Mesendoderm (in vitro differentiated cells): ENCODE measurements around the gene JAZF1.

ENCODE experiments used
- DNase-seq: peaks from one replicate; pipeline ENCODE4 v3.0.0; 2013
- H2AK5ac ChIP-seq: 2 replicates; pipeline ENCODE4 v1.6.1; 2013; ENCODE audit warnings: low read length, inconsistent platforms
- H2BK120ac ChIP-seq: 2 replicates; pipeline ENCODE4 v1.6.1; 2013; ENCODE audit warnings: low read depth, mild to moderate bottlenecking, low read length, moderate library complexity, mixed read lengths
- H2BK15ac ChIP-seq: replicated peaks from 2 replicates; pipeline ENCODE4 v1.6.1; 2013; ENCODE audit warnings: low read depth, mild to moderate bottlenecking, moderate library complexity
- H2BK5ac ChIP-seq: 2 replicates; pipeline ENCODE4 v1.6.1; 2013; ENCODE audit warnings: low read length, inconsistent platforms
- H3K18ac ChIP-seq: 2 replicates; pipeline ENCODE4 v1.6.1; 2013; ENCODE audit warnings: mild to moderate bottlenecking, low read length, mixed read lengths
- H3K23ac ChIP-seq: one replicate; pipeline ENCODE4 v1.6.1; 2013; ENCODE audit warnings: low read length
- H3K27ac ChIP-seq: 2 replicates; pipeline ENCODE4 v1.5.1; 2013; ENCODE audit warnings: low read depth, mild to moderate bottlenecking, inconsistent platforms, low read length, moderate library complexity
- H3K27me3 ChIP-seq: 2 replicates; pipeline ENCODE4 v1.6.1; 2013; ENCODE audit warnings: low read length, control low read depth, mild to moderate bottlenecking, inconsistent platforms; ENCODE audit not compliant: insufficient read depth, poor library complexity
- H3K36me3 ChIP-seq: 2 replicates; pipeline ENCODE4 v1.6.1; 2013; ENCODE audit warnings: low read length, inconsistent platforms; ENCODE audit not compliant: control insufficient read depth, insufficient read depth
- H3K4ac ChIP-seq: one replicate; pipeline ENCODE4 v1.6.1; 2013; ENCODE audit warnings: low read depth, mild to moderate bottlenecking, low read length, moderate library complexity
- H3K4me1 ChIP-seq: 2 replicates; pipeline ENCODE4 v1.6.1; 2013; ENCODE audit warnings: low read depth, low read length, inconsistent platforms; ENCODE audit not compliant: control insufficient read depth
- H3K4me2 ChIP-seq: 2 replicates; pipeline ENCODE4 v1.6.1; 2013; ENCODE audit warnings: low read length
- H3K4me3 ChIP-seq: 2 replicates; pipeline ENCODE4 v1.5.1; 2013; ENCODE audit warnings: mild to moderate bottlenecking, low read length
- H3K56ac ChIP-seq: one replicate; pipeline ENCODE4 v1.6.1; 2013; ENCODE audit warnings: low read length
- H3K79me1 ChIP-seq: 2 replicates; pipeline ENCODE4 v1.6.1; 2013; ENCODE audit warnings: low read length, inconsistent platforms
- H3K79me2 ChIP-seq: 2 replicates; pipeline ENCODE4 v1.6.1; 2013; ENCODE audit warnings: mild to moderate bottlenecking, low read length; ENCODE audit not compliant: control insufficient read depth, insufficient read depth
- H3K9ac ChIP-seq: 2 replicates; pipeline ENCODE4 v1.6.1; 2013; ENCODE audit warnings: low read length, inconsistent platforms
- H4K5ac ChIP-seq: one replicate; pipeline ENCODE4 v1.6.1; 2013; ENCODE audit warnings: low read length
- H4K8ac ChIP-seq: one replicate; pipeline ENCODE4 v1.6.1; 2013; ENCODE audit warnings: low read depth, mild to moderate bottlenecking, control low read depth, low read length, moderate library complexity
- WGBS: extraction: QIAGEN DNeasy Blood & Tissue Kit; methylation state at CpG from one replicate; pipeline ENCODE4 v1.1.7; 2013; ENCODE audit warnings: low lambda C conversion rate, missing lambda C conversion rate; ENCODE audit not compliant: insufficient coverage; ENCODE audit errors: extremely low coverage; 5-methylcytosine and 5-hydroxymethylcytosine counted together

The JAZF1 gene

DNA sequence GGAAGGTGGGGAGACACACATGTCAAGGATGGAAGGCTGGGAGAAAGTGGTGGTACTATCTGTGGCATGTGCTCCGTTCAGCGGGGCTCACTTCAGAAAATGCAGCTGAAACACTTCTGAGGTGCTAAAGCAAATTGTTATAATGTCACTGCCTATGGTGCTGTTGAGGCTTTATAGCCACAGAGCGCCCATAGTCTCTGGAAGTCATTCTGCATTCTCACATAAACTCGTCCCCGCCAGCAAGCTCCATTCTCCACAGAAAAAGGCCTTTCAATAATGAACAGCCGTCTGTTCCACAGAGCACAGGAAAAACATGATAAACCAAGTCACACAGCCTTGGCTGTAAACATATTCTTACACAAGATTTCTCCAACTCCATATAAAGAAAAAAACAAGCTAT is 308.7 kb downstream of the JAZF1 start:
- no peaks in the 10 kb centered on the region for H3K27me3 ChIP-seq
- H2AK5ac ChIP-seq, result no peak overlapping the region
- H3K9ac ChIP-seq, result no peak overlapping the region
- no peak overlapping the region for H3K56ac ChIP-seq
- no peak overlapping the region for H3K18ac ChIP-seq
- no peak overlapping the region for H3K4me3 ChIP-seq
- no peak overlapping the region for H2BK15ac ChIP-seq
- no peaks in the 10 kb centered on the region for H3K79me1 ChIP-seq
- H3K23ac ChIP-seq, result no peak overlapping the region
- no peaks in the 10 kb centered on the region for H3K36me3 ChIP-seq
- no peak overlapping the region for H3K27ac ChIP-seq
- H3K4me1 ChIP-seq, result peaks cover 2% of the 10 kb centered on the region
- H4K5ac ChIP-seq, result no peak overlapping the region
- no peak overlapping the region for H2BK5ac ChIP-seq
- WGBS, result no CpG with 5 or more reads among the region's 6 CpGs
- H2BK120ac ChIP-seq, result no peak overlapping the region
- DNase-seq, result no peak
- H4K8ac ChIP-seq, result no peak overlapping the region
- no peak overlapping the region for H3K4ac ChIP-seq
- H3K79me2 ChIP-seq, result no peaks in the 10 kb centered on the region
- no peak overlapping the region for H3K4me2 ChIP-seq

DNA sequence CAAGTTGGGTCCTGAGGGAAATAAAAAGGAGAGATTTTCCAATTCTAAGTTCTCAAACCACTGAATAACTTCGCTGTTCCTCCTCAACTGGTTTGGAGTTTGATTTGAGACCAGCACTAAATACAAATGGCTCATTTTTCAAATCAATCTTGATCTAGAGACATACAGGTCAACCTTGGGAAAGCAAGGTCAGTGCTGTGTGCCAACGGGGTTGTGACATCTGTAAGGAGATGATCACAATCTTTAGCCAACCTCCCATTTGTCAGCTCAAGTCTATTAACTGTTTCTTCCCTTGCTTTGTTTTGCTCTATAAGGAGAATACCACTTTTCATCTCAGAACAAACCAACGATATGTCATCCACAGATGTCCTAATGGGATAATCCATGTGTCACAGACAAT is 309.5 kb downstream of the JAZF1 start:
- no peaks in the 10 kb centered on the region for H3K79me1 ChIP-seq
- H3K56ac ChIP-seq, result no peak overlapping the region
- no peak for DNase-seq
- no peak overlapping the region for H3K27ac ChIP-seq
- H3K4me1 ChIP-seq, result peaks cover 2% of the 10 kb centered on the region
- H3K23ac ChIP-seq, result no peak overlapping the region
- H2AK5ac ChIP-seq, result no peak overlapping the region
- no peak overlapping the region for H4K5ac ChIP-seq
- H3K79me2 ChIP-seq, result no peaks in the 10 kb centered on the region
- no peak overlapping the region for H3K4ac ChIP-seq
- H2BK15ac ChIP-seq, result no peak overlapping the region
- no peak overlapping the region for H3K9ac ChIP-seq
- no peak overlapping the region for H3K4me3 ChIP-seq
- no peak overlapping the region for H4K8ac ChIP-seq
- no peaks in the 10 kb centered on the region for H3K36me3 ChIP-seq
- no peak overlapping the region for H3K4me2 ChIP-seq
- H3K27me3 ChIP-seq, result no peaks in the 10 kb centered on the region
- no peak overlapping the region for H2BK120ac ChIP-seq
- no peak overlapping the region for H2BK5ac ChIP-seq
- H3K18ac ChIP-seq, result no peak overlapping the region
- WGBS, result no CpG with 5 or more reads among the region's 3 CpGs

DNA sequence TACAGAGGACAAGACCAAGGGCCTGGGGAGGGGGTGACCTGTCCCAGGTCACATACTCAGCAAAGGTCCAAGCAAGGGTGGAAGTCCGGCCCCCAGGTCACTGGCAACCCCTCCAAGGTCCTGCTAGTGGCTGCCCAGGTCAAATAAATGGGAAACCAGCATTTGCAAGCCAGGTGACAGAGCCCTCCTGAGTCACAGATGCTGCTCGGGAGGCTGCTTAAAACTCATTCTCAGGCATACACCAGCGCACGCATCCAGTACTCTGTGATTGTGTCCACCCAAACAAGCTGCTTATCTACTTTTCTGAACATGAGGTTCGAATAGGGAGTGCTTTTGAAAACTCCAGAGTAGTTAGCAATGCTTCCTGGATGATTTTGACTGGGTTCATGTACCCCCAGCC is 310.0 kb downstream of the JAZF1 start:
- Histone ChIP-seq H3K4me2 (no peak overlapping the region), H3K79me1 (no peaks in the 10 kb centered on the region), H2BK120ac (no peak overlapping the region), H3K56ac (no peak overlapping the region), H2BK5ac (no peak overlapping the region), H3K36me3 (no peaks in the 10 kb centered on the region), H3K4me3 (no peak overlapping the region), H3K4ac (no peak overlapping the region), H4K5ac (no peak overlapping the region), H4K8ac (no peak overlapping the region), H3K27ac (no peak overlapping the region), H2BK15ac (no peak overlapping the region), H3K27me3 (no peaks in the 10 kb centered on the region), H3K18ac (no peak overlapping the region), H3K4me1 (peaks cover 2% of the 10 kb centered on the region), H3K9ac (no peak overlapping the region), H3K79me2 (no peaks in the 10 kb centered on the region), H2AK5ac (no peak overlapping the region), H3K23ac (no peak overlapping the region)
- WGBS, result no CpG with 5 or more reads among the region's 5 CpGs
- no peak for DNase-seq

DNA sequence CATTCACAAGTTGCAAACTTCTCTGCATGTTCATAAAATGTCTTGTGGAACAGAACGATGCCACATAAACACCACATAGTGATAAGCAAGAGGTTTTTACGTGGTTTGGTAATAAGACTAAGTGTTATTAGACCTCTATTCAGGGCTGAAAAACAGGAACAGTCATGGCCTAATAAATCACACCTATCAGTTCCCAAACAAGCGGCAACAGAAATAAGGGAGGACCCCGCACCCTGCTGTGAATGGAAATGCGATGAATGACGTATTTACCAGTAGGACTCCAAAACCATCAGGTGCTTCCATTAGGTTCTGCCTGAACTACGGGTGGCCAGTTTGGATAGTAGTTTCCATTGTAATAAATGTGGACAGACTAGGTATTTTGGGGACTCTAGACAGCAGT is 311.5 kb downstream of the JAZF1 start:
- H2BK15ac ChIP-seq, result no peak overlapping the region

DNA sequence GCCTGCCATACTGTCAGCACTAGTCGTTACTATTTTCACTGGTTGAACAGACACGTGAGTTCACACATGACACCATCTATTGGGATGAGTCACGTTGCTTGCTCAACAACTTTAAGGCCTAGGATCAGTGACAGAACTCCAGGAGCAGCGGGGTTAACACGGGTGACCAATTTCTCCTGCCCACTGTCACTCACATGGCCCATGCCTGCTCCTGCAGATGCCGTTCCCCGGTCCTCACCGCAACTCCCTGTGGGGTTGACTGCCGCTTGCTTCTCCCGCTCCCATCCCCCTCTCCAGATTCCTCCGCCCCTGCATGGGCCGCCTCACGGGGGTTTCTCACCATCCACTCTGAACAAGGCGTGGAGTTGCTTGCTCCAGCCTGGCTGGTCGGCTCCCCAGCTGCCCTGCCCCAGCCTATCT is 312.5 kb downstream of the JAZF1 start:
- H3K27ac ChIP-seq, result no peak overlapping the region
- no peak overlapping the region for H3K4me3 ChIP-seq
- no peak overlapping the region for H3K18ac ChIP-seq
- peak; percentile 18 for DNase-seq
- H3K4me1 ChIP-seq, result peaks cover 2% of the 10 kb centered on the region
- no peak overlapping the region for H4K8ac ChIP-seq
- no peak overlapping the region for H2BK15ac ChIP-seq
- no peaks in the 10 kb centered on the region for H3K36me3 ChIP-seq
- H3K27me3 ChIP-seq, result no peaks in the 10 kb centered on the region
- no peaks in the 10 kb centered on the region for H3K79me2 ChIP-seq
- no peak overlapping the region for H2BK5ac ChIP-seq
- no CpG with 5 or more reads among the region's 15 CpGs for WGBS
- H3K9ac ChIP-seq, result no peak overlapping the region
- H2BK120ac ChIP-seq, result no peak overlapping the region
- H3K4ac ChIP-seq, result no peak overlapping the region
- no peaks in the 10 kb centered on the region for H3K79me1 ChIP-seq
- no peak overlapping the region for H2AK5ac ChIP-seq
- no peak overlapping the region for H3K56ac ChIP-seq
- no peak overlapping the region for H3K23ac ChIP-seq
- H4K5ac ChIP-seq, result no peak overlapping the region
- no peak overlapping the region for H3K4me2 ChIP-seq

More for the DNA sequence above, 311.5 kb downstream of the JAZF1 start:
- Histone ChIP-seq H3K36me3 (no peaks in the 10 kb centered on the region), H3K23ac (no peak overlapping the region), H3K9ac (no peak overlapping the region), H3K79me1 (no peaks in the 10 kb centered on the region), H3K4ac (no peak overlapping the region), H3K56ac (no peak overlapping the region), H4K8ac (no peak overlapping the region), H3K27me3 (no peaks in the 10 kb centered on the region), H3K18ac (no peak overlapping the region), H3K4me3 (no peak overlapping the region), H2BK5ac (no peak overlapping the region), H2BK120ac (no peak overlapping the region), H3K4me2 (no peak overlapping the region), H2AK5ac (no peak overlapping the region), H4K5ac (no peak overlapping the region), H3K27ac (no peak overlapping the region), H3K4me1 (peaks cover 2% of the 10 kb centered on the region), H3K79me2 (no peaks in the 10 kb centered on the region)
- DNase-seq, result no peak
- WGBS, result no CpG with 5 or more reads among the region's 7 CpGs

DNA sequence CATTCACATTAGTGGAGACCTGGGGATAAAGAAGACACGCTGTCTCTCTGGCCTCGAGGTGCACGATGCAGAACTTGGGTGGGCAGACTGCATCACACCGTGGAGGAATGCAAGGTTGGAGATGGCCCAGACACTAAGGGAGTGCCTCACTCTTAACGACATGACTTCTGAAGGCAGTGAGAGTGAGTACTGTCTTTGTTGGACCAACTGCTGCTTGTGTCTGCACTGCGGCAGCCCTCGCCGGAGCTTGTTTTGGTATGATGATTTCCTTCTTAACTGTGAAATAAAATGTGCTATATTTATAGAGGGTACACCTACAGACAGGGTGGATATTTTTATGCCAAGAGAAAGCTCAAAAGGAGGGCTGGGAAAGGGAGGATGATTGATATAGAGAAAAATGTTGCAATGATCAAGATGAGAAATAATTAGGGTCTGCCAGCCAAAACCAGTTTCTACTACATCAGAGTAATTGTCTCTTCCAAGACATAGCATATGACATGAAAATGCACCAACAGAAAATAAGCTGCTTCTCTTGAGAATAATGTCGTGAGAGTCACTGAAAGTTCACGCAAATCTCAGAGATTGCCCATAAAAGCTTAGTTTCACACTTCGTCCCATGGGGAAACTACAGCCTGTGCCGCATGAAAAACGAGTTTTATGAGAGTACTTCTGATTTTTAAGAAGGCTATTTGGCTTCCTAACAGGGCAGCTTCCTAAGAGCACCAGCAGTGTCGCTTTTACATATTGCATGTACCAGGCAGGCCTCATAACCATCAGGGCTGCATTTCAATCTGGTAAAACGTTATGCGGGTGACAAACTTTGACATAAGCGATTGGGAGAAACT is 313.5 kb downstream of the JAZF1 start:
- no peak overlapping the region for H3K18ac ChIP-seq
- DNase-seq, result no peak
- no peak overlapping the region for H2BK5ac ChIP-seq
- H2AK5ac ChIP-seq, result no peak overlapping the region
- no peaks in the 10 kb centered on the region for H3K79me1 ChIP-seq
- no peak overlapping the region for H2BK15ac ChIP-seq
- H3K4me1 ChIP-seq, result peaks cover 2% of the 10 kb centered on the region
- H3K56ac ChIP-seq, result no peak overlapping the region
- H4K8ac ChIP-seq, result no peak overlapping the region
- H3K9ac ChIP-seq, result no peak overlapping the region
- H3K27me3 ChIP-seq, result no peaks in the 10 kb centered on the region
- no peaks in the 10 kb centered on the region for H3K79me2 ChIP-seq
- H3K4me2 ChIP-seq, result no peak overlapping the region
- no peak overlapping the region for H3K23ac ChIP-seq
- no peak overlapping the region for H3K4me3 ChIP-seq
- no peak overlapping the region for H3K4ac ChIP-seq
- no CpG with 5 or more reads among the region's 17 CpGs for WGBS
- no peak overlapping the region for H3K27ac ChIP-seq
- H3K36me3 ChIP-seq, result no peaks in the 10 kb centered on the region
- H2BK120ac ChIP-seq, result no peak overlapping the region
- H4K5ac ChIP-seq, result no peak overlapping the region
